Measurements from ENCODE around the gene ALDH1B1. TPM values are rescaled to one million over a fixed set of nuclear protein-coding genes. Genes with fewer than 3 reads are reported as not detected.

The ALDH1B1 gene
- total and polyA plus RNA-seq, 9 of the 15 experiments (the other 6 are each of a cell fraction or from before 2014, with no cell fraction given) = 8.6 to 46.5 (median 30.8) TPM

DNA sequence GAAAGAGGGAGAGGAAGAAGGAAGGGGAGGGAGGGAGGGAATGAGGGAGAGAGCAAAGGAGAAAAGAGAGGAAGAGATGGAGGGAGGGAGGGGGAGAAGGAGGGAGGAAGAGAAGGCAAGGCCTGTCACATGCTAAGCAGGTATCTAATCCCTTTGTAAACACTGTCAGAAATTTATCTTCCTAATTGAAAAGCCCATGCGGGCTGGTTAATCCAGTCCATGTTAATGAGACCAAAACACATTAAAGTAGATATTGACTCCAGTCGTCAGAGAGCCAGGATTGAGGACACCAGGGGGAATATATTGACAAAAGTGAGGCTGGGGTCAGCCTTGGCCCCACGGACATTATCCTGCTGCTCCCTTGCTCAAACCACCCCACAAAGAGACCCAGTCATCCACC, 37.4 kb upstream of the ALDH1B1 start:
- ATAC-seq (no peak), FAIRE-seq (no peak), DNase-seq (ENCODE audit: extremely low read depth in 1 of 4, low spot score in 3 of 4) (no peak)
- H2AFZ ChIP-seq (ENCODE audit: low read depth, low read length) = no peak overlapping the region
- H4K20me1 ChIP-seq (replicated peaks; ENCODE audit: control insufficient read depth, insufficient read depth, low read length) = 0 out of 2 replicates have a peak, but pooled peaks cover 9% of the 10 kb centered on the region
- H3K79me2 ChIP-seq (ENCODE audit: control insufficient read depth, insufficient read depth, low read length) = no peaks in the 10 kb centered on the region
- no peak overlapping the region for H3K4me3 ChIP-seq
- in situ Hi-C loops (cut with MboI) = loop anchor here (5.0 to 25.0 kb wide), 3 partner anchors 448 to 868 kb away; partner anchors contain the start of gene POLR1E
- no peaks in the 10 kb centered on the region for H3K36me3 ChIP-seq (ENCODE audit: control insufficient read depth, insufficient read depth, low read length)
- H3K4me2 ChIP-seq (ENCODE audit: insufficient read depth, low read length) = no peak overlapping the region
- no peak for TF ChIP-seq BRF1 (IDR thresholded peaks at IDR 0.05; ENCODE audit: borderline replicate concordance, extremely low read depth, insufficient read length)
- TF ChIP-seq, protein P1, sequence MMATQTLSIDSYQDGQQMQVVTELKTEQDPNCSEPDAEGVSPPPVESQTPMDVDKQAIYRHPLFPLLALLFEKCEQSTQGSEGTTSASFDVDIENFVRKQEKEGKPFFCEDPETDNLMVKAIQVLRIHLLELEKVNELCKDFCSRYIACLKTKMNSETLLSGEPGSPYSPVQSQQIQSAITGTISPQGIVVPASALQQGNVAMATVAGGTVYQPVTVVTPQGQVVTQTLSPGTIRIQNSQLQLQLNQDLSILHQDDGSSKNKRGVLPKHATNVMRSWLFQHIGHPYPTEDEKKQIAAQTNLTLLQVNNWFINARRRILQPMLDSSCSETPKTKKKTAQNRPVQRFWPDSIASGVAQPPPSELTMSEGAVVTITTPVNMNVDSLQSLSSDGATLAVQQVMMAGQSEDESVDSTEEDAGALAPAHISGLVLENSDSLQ (IDR thresholded peaks at IDR 0.05) = no peak
- no peak for TF ChIP-seq ZNF778 (CRISPR knock-in tag; IDR thresholded peaks at IDR 0.05)
- TF ChIP-seq FOXJ3 (CRISPR knock-in tag; IDR thresholded peaks at IDR 0.05) = no peak
- no peak for TF ChIP-seq SFPQ (IDR thresholded peaks at IDR 0.05; ENCODE audit: low read depth, low read length)
- no peak for TF ChIP-seq FOS (IDR thresholded peaks at IDR 0.05; ENCODE audit: extremely low read depth, insufficient read length)
- TF ChIP-seq PTRF (tag; IDR thresholded peaks at IDR 0.05) = no peak
- no peak for TF ChIP-seq CC2D1A (IDR thresholded peaks at IDR 0.05)
- no peak for TF ChIP-seq HOXB6 (CRISPR knock-in tag; IDR thresholded peaks at IDR 0.05; ENCODE audit: borderline replicate concordance)
- TF ChIP-seq ZNF24 (IDR thresholded peaks at IDR 0.05) = no peak
- no peak overlapping the region for H3K9ac ChIP-seq (ENCODE audit: insufficient read depth in 1 of 2, low read depth in 2 of 2, low read length in 2 of 2)
- ChIA-PET CTCF (ENCODE audit: low intra/inter-chr PET ratio) (no interaction called here), POLR2A (interaction anchor here (1.3 kb wide), 1 partner anchor 10 kb away, joined by 4 read pairs; no protein-coding TSS in a partner anchor)
- no TSS peak for BruUV-seq (replicated peaks)
- intact Hi-C loops (cut with micrococcal nuclease) = no loop called here
- no peak overlapping the region for H3K27ac ChIP-seq (ENCODE audit: extremely low read depth, low read depth, low read length)
- WGBS (ENCODE audit: insufficient coverage, low coverage, missing lambda C conversion rate) = 0% methylated on average over 3 of the region's 3 CpGs
- H3K4me1 ChIP-seq (replicated peaks in 1 of 2; ENCODE audit: control insufficient read depth in 2 of 2, insufficient read depth in 2 of 2, low read length in 2 of 2) = no peaks in the 10 kb centered on the region
- peaks cover 6 to 24% of the 10 kb centered on the region in 2 experiments; a peak in 3 of 5 replicates for H3K27me3 ChIP-seq (ENCODE audit: control insufficient read depth in 2 of 2, insufficient read depth in 2 of 2, low read length in 2 of 2)
- H3K9me1 ChIP-seq (ENCODE audit: control insufficient read depth, insufficient read depth, low read length) = no peaks in the 10 kb centered on the region
- no peaks in the 10 kb centered on the region for H3K9me3 ChIP-seq (replicated peaks; ENCODE audit: control insufficient read depth, insufficient read depth, low read depth, low read length)
